HG02973 (cell line): ENCODE data around the gene ENOX1.

Experiments used
- ATAC-seq: cut with Tn5 transposase; IDR thresholded peaks from one replicate; pipeline ENCODE4 v1.9.1; 2021; ENCODE audit warnings: moderate library complexity; ENCODE audit not compliant: unreplicated experiment

ENOX1 gene

GRCh38 chr13:43785650-43786471 lies 911 bp downstream of the ENOX1 start:
- ATAC-seq, result no peak

GRCh38 chr13:43785261-43785649 lies 1.5 kb downstream of the ENOX1 start:
- no peak for ATAC-seq

GRCh38 chr13:43784496-43784895 lies 2.3 kb downstream of the ENOX1 start:
- no peak for ATAC-seq

- ATAC-seq, result no peak
These were observed 3.0 kb downstream of the ENOX1 start for GRCh38 chr13:43783820-43784219.

- no peak for ATAC-seq
These were observed 4.1 kb downstream of the ENOX1 start for GRCh38 chr13:43782686-43783085.

GRCh38 chr13:43780666-43781065 lies 6.1 kb downstream of the ENOX1 start:
- ATAC-seq, result no peak

GRCh38 chr13:43776501-43777079 lies 10.2 kb downstream of the ENOX1 start:
- no peak for ATAC-seq

GRCh38 chr13:43776006-43776405 lies 10.8 kb downstream of the ENOX1 start:
- ATAC-seq, result no peak

GRCh38 chr13:43773602-43774001 lies 13.2 kb downstream of the ENOX1 start:
- ATAC-seq, result no peak

- ATAC-seq, result no peak
These were observed 15.9 kb downstream of the ENOX1 start for GRCh38 chr13:43770871-43771270.

- ATAC-seq, result no peak
These were observed 17.2 kb downstream of the ENOX1 start for GRCh38 chr13:43769529-43769928.

GRCh38 chr13:43767341-43767931 lies 19.3 kb downstream of the ENOX1 start:
- ATAC-seq, result no peak

GRCh38 chr13:43766725-43767124 lies 20.0 kb downstream of the ENOX1 start:
- ATAC-seq, result no peak

GRCh38 chr13:43764349-43764748 lies 22.4 kb downstream of the ENOX1 start:
- ATAC-seq, result no peak

- ATAC-seq, result no peak
These were observed 23.5 kb downstream of the ENOX1 start for GRCh38 chr13:43763143-43763759.

- no peak for ATAC-seq
These were observed 25.0 kb downstream of the ENOX1 start for GRCh38 chr13:43761616-43762315.

- ATAC-seq, result no peak
These were observed 26.5 kb downstream of the ENOX1 start for GRCh38 chr13:43760257-43760656.

- ATAC-seq, result no peak
These were observed 27.9 kb downstream of the ENOX1 start for GRCh38 chr13:43758834-43759233.

- ATAC-seq, result no peak
These were observed 29.5 kb downstream of the ENOX1 start for GRCh38 chr13:43757266-43757665.

GRCh38 chr13:43755844-43756243 lies 30.9 kb downstream of the ENOX1 start:
- no peak for ATAC-seq

GRCh38 chr13:43751624-43752023 lies 35.1 kb downstream of the ENOX1 start:
- no peak for ATAC-seq
